ENCODE results near the gene GAPVD1. TPM values are rescaled to one million over a fixed set of nuclear protein-coding genes. Genes with fewer than 3 reads are reported as not detected.
"Not testable (repeated sequence)": the region's sequence is repeated elsewhere in the genome, so short reads cannot be mapped to it uniquely, and the experiment has no call there.

GAPVD1 gene
- total RNA-seq = 33.4 TPM
- long read RNA-seq, partial matches to known transcripts = 2 of 10 reads
- long read RNA-seq, other reads (novel, unspliced or antisense) = 6 of 10 reads

GRCh38 chr9:125261501-125262293 is at the start of gene GAPVD1:
TSS of gene GAPVD1 (plus strand) at chr9:125261826. CDS start at chr9:125298922, 37,096 bp downstream.
- intact Hi-C loops (cut with micrococcal nuclease) = no loop called here
- H3K4me3 ChIP-seq = peak within 1 kb of the TSS; percentile 99
- peak; percentile 86 for DNase-seq
- H3K27me3 ChIP-seq (ENCODE audit: low read depth) = no peaks in the 10 kb centered on the region
- H3K4me1 ChIP-seq = peaks cover 37% of the 10 kb centered on the region
- H3K36me3 ChIP-seq = peaks cover 7% of the 10 kb centered on the region
- TF ChIP-seq CTCF (IDR thresholded peaks at IDR 0.05; ENCODE audit: borderline replicate concordance) = peak; percentile 64
- H3K9me3 ChIP-seq (replicated peaks) = no peaks in the 10 kb centered on the region
- H3K27ac ChIP-seq (replicated peaks) = peak within 1 kb of the TSS; percentile 90

- intact Hi-C loops (cut with micrococcal nuclease) = no loop called here
These were observed 47.4 kb upstream of the GAPVD1 start for GRCh38 chr9:125214186-125214585.

GRCh38 chr9:125218621-125219020 is 43.0 kb upstream of the GAPVD1 start:
- no peak for TF ChIP-seq CTCF (IDR thresholded peaks at IDR 0.05; ENCODE audit: borderline replicate concordance)
- Histone ChIP-seq H3K27me3 (ENCODE audit: low read depth) (no peaks in the 10 kb centered on the region), H3K36me3 (peaks cover 54% of the 10 kb centered on the region), H3K27ac (replicated peaks) (no peak overlapping the region), H3K9me3 (replicated peaks) (no peaks in the 10 kb centered on the region), H3K4me3 (no peak overlapping the region), H3K4me1 (no peaks in the 10 kb centered on the region)
- intact Hi-C loops (cut with micrococcal nuclease) = no loop called here
- DNase-seq = no peak

More at GRCh38 chr9:125214186-125214585, 47.4 kb upstream of the GAPVD1 start:
- Histone ChIP-seq H3K4me1 (no peaks in the 10 kb centered on the region), H3K27me3 (ENCODE audit: low read depth) (no peaks in the 10 kb centered on the region), H3K9me3 (replicated peaks) (no peaks in the 10 kb centered on the region), H3K36me3 (peaks cover 49% of the 10 kb centered on the region), H3K4me3 (no peak overlapping the region), H3K27ac (replicated peaks) (no peak overlapping the region)
- no peak for TF ChIP-seq CTCF (IDR thresholded peaks at IDR 0.05; ENCODE audit: borderline replicate concordance)
- no peak for DNase-seq

- H3K36me3 ChIP-seq = peaks cover 57% of the 10 kb centered on the region
- DNase-seq; H3K4me1 ChIP-seq; H3K9me3 ChIP-seq (replicated peaks); intact Hi-C loops (cut with micrococcal nuclease); H3K27ac ChIP-seq (replicated peaks); H3K27me3 ChIP-seq (ENCODE audit: low read depth); H3K4me3 ChIP-seq: not testable (repeated sequence)
These were observed 36.8 kb upstream of the GAPVD1 start for GRCh38 chr9:125224858-125225257.

GRCh38 chr9:125227761-125228160 is 33.9 kb upstream of the GAPVD1 start:
- Histone ChIP-seq H3K27ac (replicated peaks) (no peak overlapping the region), H3K36me3 (peaks cover 54% of the 10 kb centered on the region)
- intact Hi-C loops (cut with micrococcal nuclease) = no loop called here

More at GRCh38 chr9:125227761-125228160, 33.9 kb upstream of the GAPVD1 start:
- DNase-seq = no peak
- TF ChIP-seq CTCF (IDR thresholded peaks at IDR 0.05; ENCODE audit: borderline replicate concordance) = no peak
- H3K4me3 ChIP-seq = no peak overlapping the region
- no peaks in the 10 kb centered on the region for H3K9me3 ChIP-seq (replicated peaks)
- H3K27me3 ChIP-seq (ENCODE audit: low read depth) = no peaks in the 10 kb centered on the region
- no peaks in the 10 kb centered on the region for H3K4me1 ChIP-seq
